Ishikawa (cell line): ENCODE data around the gene MGLL.

Experiments used
- CEBPB ChIP-seq: IDR thresholded peaks from 2 replicates; pipeline ENCODE4 v1.6.1; 2012
- CREB1 ChIP-seq: IDR thresholded peaks from 2 replicates; pipeline ENCODE4 v1.6.1; 2012; ENCODE audit warnings: low read depth
- EGR1 ChIP-seq: IDR thresholded peaks from 2 replicates; pipeline ENCODE4 v1.6.1; 2012
- EP300 ChIP-seq: IDR thresholded peaks from 2 replicates; pipeline ENCODE4 v1.6.1; 2012; ENCODE audit warnings: borderline replicate concordance
- FOXM1 ChIP-seq: IDR thresholded peaks from 2 replicates; pipeline ENCODE4 v1.6.1; 2012; ENCODE audit warnings: low read depth, borderline replicate concordance
- MAX ChIP-seq: IDR thresholded peaks from 2 replicates; pipeline ENCODE4 v1.6.1; 2012
- NFIC ChIP-seq: IDR thresholded peaks from 2 replicates; pipeline ENCODE4 v1.6.1; 2012
- RAD21 ChIP-seq: IDR thresholded peaks from 2 replicates; pipeline ENCODE4 v1.6.1; 2012; ENCODE audit warnings: low read depth
- REST ChIP-seq: IDR thresholded peaks from 2 replicates; pipeline ENCODE4 v1.6.1; 2012; ENCODE audit warnings: low read depth, mild to moderate bottlenecking
- TAF1 ChIP-seq: IDR thresholded peaks from 2 replicates; pipeline ENCODE4 v1.6.1; 2012; ENCODE audit warnings: low read depth, mild to moderate bottlenecking
- TCF12 ChIP-seq: IDR thresholded peaks from 2 replicates; pipeline ENCODE4 v1.6.1; 2012; ENCODE audit warnings: low read depth
- TEAD4 ChIP-seq: IDR thresholded peaks from 2 replicates; pipeline ENCODE4 v1.6.1; 2012
- USF1 ChIP-seq: IDR thresholded peaks from 2 replicates; pipeline ENCODE4 v1.6.1; 2012
- YY1 ChIP-seq: IDR thresholded peaks from 2 replicates; pipeline ENCODE4 v1.6.1; 2012; ENCODE audit warnings: low read depth
- ZBTB7A ChIP-seq: IDR thresholded peaks from 2 replicates; pipeline ENCODE4 v1.6.1; 2012; ENCODE audit warnings: low read depth

MGLL gene

GRCh38 chr3:127675651-127676391, 146.5 kb downstream of the MGLL start:
- TF ChIP-seq USF1 (no peak), TAF1 (no peak), YY1 (no peak), REST (no peak), CREB1 (no peak), EGR1 (no peak), MAX (no peak), TEAD4 (no peak), FOXM1 (no peak), NFIC (no peak), CEBPB (no peak), TCF12 (no peak), ZBTB7A (no peak), RAD21 (no peak), EP300 (no peak)

GRCh38 chr3:127674790-127675189, 147.5 kb downstream of the MGLL start:
- no peak for TF ChIP-seq TEAD4
- TF ChIP-seq ZBTB7A: no peak
- TF ChIP-seq TCF12: no peak
- no peak for TF ChIP-seq USF1
- no peak for TF ChIP-seq TAF1
- TF ChIP-seq EP300: no peak
- no peak for TF ChIP-seq CREB1
- TF ChIP-seq FOXM1: no peak

- no peak for TF ChIP-seq TEAD4
- no peak for TF ChIP-seq CEBPB
- TF ChIP-seq EGR1: no peak
- TF ChIP-seq EP300: no peak
- no peak for TF ChIP-seq REST
- no peak for TF ChIP-seq FOXM1
- no peak for TF ChIP-seq MAX
- TF ChIP-seq RAD21: no peak
- TF ChIP-seq CREB1: no peak
- no peak for TF ChIP-seq NFIC
- no peak for TF ChIP-seq TAF1
- TF ChIP-seq YY1: no peak
These were observed 148.1 kb downstream of the MGLL start for GRCh38 chr3:127674101-127674721.

GRCh38 chr3:127673191-127674100, 148.9 kb downstream of the MGLL start:
- TF ChIP-seq TCF12 (no peak; the same call in 1 of the 2 replicates), ZBTB7A (0 out of 2 replicates have a peak, but pooled peaks have one; percentile 44), MAX (peak; percentile 19; the same call in 1 of the 2 replicates)

- TF ChIP-seq RAD21: no peak
- TF ChIP-seq FOXM1: no peak
- no peak for TF ChIP-seq TAF1
- TF ChIP-seq CREB1: no peak
- no peak for TF ChIP-seq CEBPB
These were observed 149.7 kb downstream of the MGLL start, which contains the start of gene ABTB1 for GRCh38 chr3:127672429-127673190. Gene ABTB1 (plus strand): TSS chr3:127672952. CDS start chr3:127673026, 74 bp downstream.
